Activated naive CD4-positive, alpha-beta T cell (primary cell): ENCODE data around the gene MACROD1.
"Not testable (repeated sequence)": the region's sequence is repeated elsewhere in the genome, so short reads cannot be mapped to it uniquely, and the experiment has no call there.

ENCODE experiments used
- DNase-seq, 4 experiments: peaks; one replicate each; lab custom pipeline; 2025; lab: John Stamatoyannopoulos, UW

MACROD1 gene

GRCh38 chr11:64057890-64058289 lies 108.0 kb downstream of the MACROD1 start:
- no peak for DNase-seq

GRCh38 chr11:64056861-64057260 lies 109.1 kb downstream of the MACROD1 start:
- DNase-seq = no peak

- no peak for DNase-seq
These were observed 109.6 kb downstream of the MACROD1 start for GRCh38 chr11:64056213-64056785.

- no peak for DNase-seq
These were observed 110.8 kb downstream of the MACROD1 start for GRCh38 chr11:64055077-64055476.

- DNase-seq = no peak
These were observed 112.2 kb downstream of the MACROD1 start for GRCh38 chr11:64053699-64054098.

- DNase-seq = no peak
These were observed 112.8 kb downstream of the MACROD1 start for GRCh38 chr11:64052938-64053622.

GRCh38 chr11:64052436-64052835 lies 113.5 kb downstream of the MACROD1 start:
- no peak for DNase-seq

- no peak for DNase-seq
These were observed 114.6 kb downstream of the MACROD1 start for GRCh38 chr11:64051297-64051696.

- DNase-seq = no peak
These were observed 116.4 kb downstream of the MACROD1 start for GRCh38 chr11:64049509-64049908.

- DNase-seq = no peak
These were observed 117.7 kb downstream of the MACROD1 start for GRCh38 chr11:64048042-64048854.

- not testable (repeated sequence) for DNase-seq
These were observed 118.5 kb downstream of the MACROD1 start for GRCh38 chr11:64047373-64047772.

GRCh38 chr11:64045700-64046099 lies 120.2 kb downstream of the MACROD1 start:
- DNase-seq = no peak

GRCh38 chr11:64044730-64045393 lies 121.1 kb downstream of the MACROD1 start:
- DNase-seq = no peak

- DNase-seq = no peak
These were observed 122.4 kb downstream of the MACROD1 start for GRCh38 chr11:64043545-64043944.

- no peak for DNase-seq
These were observed 123.6 kb downstream of the MACROD1 start for GRCh38 chr11:64042301-64042700.

GRCh38 chr11:64041846-64042245 lies 124.1 kb downstream of the MACROD1 start:
- no peak for DNase-seq

GRCh38 chr11:64040684-64041322 lies 125.1 kb downstream of the MACROD1 start:
- no peak for DNase-seq

GRCh38 chr11:64039012-64039665 lies 126.8 kb downstream of the MACROD1 start:
- DNase-seq = no peak

GRCh38 chr11:64038500-64038899 lies 127.4 kb downstream of the MACROD1 start:
- DNase-seq = no peak

GRCh38 chr11:64037027-64037634 lies 128.8 kb downstream of the MACROD1 start:
- no peak for DNase-seq
